HG03135 (cell line): ENCODE data around the gene RIOK1.
"Not testable (repeated sequence)": the region's sequence is repeated elsewhere in the genome, so short reads cannot be mapped to it uniquely, and the experiment has no call there.

ENCODE experiments used
- ATAC-seq: cut with Tn5 transposase; IDR thresholded peaks from one replicate; pipeline ENCODE4 v1.9.1; 2021; ENCODE audit warnings: mild to moderate bottlenecking, moderate library complexity; ENCODE audit not compliant: unreplicated experiment

The RIOK1 gene

GRCh38 chr6:7389451-7390225 lies at the start of gene RIOK1, which contains the start of gene CAGE1:
Gene RIOK1 (plus strand): TSS chr6:7389808. CDS start chr6:7390003, 195 bp downstream.
Gene CAGE1 (minus strand): TSS chr6:7389742. CDS start chr6:7387173, 2,569 bp downstream.
- ATAC-seq = peak; percentile 98

DNA sequence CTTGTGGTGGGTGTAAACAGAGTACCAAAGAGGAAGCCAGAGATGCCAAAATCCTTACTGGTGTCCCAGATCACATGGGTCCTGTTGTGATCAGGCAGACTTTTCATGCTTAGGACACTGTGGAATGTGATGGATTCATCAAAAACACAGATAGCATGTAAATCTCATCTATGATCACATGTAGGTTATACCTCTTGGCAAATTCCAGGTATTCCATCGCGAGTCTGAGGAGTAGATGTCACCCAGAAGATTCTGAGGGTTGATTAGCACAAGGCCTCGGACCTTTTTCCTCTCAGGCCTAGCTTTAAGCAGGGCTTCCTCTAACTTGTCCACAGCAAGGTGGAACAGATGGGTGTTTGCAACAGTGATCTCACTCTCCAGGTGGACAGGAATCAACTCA lies 48.3 kb upstream of the RIOK1 start:
- no peak for ATAC-seq

DNA sequence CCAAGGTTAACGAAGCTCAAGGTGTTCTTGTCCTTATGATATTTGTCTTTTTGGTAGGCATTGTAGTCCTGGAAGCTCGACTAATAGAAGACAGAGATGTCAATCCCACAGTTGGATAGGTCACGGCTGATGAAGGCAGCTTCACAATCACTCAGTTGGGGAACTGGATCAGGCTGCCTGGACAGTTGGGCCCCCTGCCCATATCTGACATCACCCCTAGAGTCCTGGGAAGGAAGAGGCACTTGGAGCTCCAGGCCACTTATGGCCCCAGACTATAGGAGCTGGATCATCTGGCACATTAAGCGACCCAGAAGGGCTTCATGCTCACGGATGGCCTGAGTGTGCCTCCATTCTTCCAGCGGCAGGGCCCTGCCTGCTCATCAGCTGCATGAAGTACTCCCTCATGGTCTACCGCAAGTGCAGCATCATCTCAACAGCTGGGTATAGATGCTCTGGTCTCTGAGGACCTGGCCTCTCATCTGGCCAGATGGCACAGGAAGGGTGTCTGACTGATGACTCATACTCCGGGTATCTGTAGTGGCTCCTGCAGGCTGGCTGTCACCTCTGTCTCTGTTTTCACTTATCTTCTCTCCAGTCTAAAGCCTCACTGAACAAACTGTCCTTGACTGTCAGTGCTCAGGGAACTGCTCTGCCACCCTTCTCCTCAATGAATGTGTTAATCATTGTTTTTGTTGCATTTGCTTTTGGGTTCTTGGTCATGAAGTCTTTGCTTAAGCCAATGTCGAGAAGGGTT lies 47.4 kb upstream of the RIOK1 start:
- ATAC-seq = no peak

DNA sequence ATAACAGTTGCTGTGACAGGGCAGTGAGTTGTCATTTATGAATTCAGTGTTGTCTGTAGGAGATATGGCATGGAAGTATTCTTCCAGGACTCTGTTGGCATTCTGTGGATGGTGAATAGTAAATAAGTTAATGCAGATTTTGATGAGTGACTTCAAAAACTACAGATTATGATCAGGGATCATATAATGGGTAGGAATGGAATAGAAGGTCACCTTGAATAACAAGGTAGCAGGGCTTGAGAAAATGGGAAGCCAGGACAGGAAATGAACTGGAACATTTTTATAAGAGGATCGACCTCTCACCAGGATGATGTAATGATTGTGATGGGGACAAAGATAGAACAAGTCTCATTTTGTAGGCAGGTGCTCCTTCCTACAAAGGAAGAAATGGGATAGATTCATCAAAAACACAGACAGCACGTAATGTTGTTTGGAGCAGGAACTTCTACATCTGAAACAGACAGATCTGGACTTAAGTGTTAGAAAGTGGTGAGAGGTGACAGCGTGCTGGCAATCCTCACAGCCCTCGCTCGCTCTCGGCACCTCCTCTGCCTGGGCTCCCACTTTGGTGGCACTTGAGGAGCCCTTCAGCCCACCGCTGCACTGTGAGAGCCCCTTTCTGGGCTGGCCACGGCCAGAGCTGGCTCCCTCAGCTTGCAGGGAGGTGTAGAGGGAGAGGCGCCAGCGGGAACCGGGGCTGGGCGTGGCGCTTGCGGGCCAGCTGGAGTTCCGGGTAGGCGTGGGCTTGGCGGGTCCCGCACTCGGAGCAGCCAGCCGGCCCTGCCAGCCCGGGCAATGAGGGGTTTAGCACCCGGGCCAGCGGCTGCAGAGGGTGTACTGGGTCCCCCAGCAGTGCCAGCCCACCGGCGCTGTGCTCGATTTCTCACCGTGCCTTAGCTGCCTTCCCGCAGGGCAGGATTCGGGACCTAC lies 45.8 kb upstream of the RIOK1 start:
- no peak for ATAC-seq

GRCh38 chr6:7344773-7345450 lies 44.7 kb upstream of the RIOK1 start:
- not testable (repeated sequence) for ATAC-seq

DNA sequence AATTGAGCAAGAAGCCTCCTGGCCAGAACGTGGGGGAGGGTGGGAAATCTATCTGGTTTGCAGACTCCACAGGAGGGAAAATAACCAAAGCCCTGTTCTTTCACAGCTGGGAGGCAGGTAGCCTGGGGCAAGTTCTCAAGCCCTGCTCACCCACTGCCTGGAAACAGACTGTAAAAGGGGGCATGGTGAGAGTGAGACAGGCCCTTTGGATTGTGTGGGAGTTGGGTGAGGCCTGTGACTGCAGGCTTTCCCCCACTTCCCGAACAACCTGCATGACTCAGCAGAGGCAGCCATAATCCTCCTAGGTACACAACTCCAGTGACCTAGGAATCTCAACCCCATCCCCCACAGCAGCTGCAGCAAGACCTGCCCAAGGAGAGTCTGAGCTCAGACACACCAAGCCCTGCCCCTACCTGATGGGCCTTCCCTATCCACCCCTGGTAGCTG lies 42.0 kb upstream of the RIOK1 start:
- ATAC-seq = not testable (repeated sequence)

DNA sequence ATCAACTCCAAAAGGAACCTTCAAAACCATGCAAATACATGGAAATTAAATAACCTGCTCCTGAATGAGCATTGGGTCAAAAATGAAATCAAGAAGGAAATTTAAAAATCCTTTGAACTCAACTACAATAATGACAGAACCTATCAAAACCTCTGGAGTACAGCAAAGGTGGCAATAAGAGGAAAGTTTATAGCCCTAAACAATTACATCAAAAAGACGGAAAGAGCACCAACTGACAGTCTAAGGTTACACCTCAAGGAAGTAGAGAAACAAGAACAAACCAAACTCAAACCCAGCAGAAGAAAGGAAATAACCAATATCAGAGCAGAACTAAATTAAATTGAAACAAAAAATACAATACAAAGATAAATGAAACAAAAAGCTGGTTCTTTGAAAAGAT lies 39.0 kb upstream of the RIOK1 start:
- ATAC-seq = not testable (repeated sequence)

DNA sequence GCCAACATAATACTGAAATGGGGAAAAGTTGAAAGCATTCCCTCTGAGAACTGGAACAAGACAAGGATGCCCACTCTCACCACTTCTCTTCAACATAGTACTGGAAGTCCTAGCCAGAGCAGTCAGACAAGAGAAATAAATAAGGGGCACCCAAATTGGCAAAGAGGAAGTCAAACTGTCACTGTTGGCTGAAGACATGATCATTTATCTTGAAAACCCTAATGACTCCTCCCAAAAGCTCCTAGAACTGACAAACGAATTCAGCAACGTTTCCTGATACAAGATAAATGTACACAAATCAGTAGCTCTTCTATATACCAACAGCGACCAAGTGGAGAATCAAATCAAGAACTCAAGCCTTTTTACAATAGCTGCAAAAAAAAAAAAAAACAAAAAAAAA lies 37.7 kb upstream of the RIOK1 start:
- ATAC-seq = not testable (repeated sequence)

DNA sequence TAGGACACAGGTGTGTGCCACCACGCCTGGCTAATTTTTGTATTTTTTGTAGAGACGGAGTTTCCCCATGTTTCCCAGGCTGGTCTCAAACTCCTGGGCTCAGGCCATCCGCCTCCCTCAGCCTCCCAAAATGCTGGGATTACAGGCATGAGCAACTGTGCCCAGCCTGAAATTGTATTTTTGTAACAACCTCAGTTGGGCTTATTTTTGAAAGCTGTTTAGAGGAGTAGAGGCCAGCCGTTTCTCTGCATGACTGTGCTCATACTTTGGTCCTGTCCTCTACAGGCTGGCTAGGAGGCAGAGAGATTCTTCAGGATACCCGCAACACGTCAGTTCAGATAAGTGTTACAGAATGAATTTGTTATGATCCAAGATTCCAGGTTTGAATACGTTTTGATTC lies 22.2 kb upstream of the RIOK1 start:
- no peak for ATAC-seq

DNA sequence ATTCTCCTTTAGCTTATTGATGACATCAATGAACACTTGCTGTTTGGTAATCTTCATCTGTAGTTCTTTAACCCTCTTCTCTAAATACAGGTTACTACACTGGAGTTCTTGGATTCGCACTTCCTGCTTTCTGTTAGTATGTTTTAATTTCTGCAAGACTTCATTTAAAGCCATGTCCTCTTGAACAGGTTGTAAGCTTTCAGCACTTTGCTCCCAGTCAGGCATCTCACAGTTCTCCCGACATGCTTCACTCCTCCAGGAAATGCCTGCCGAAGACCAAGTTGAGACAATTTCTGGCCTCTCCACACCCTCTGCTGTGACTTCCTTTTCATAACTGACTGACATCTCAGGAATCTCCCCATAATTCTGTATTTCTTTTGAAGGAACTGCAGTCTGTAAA lies 15.9 kb upstream of the RIOK1 start:
- no peak for ATAC-seq

- no peak for ATAC-seq
Observed at GRCh38 chr6:7377961-7378360, 11.6 kb upstream of the RIOK1 start.

DNA sequence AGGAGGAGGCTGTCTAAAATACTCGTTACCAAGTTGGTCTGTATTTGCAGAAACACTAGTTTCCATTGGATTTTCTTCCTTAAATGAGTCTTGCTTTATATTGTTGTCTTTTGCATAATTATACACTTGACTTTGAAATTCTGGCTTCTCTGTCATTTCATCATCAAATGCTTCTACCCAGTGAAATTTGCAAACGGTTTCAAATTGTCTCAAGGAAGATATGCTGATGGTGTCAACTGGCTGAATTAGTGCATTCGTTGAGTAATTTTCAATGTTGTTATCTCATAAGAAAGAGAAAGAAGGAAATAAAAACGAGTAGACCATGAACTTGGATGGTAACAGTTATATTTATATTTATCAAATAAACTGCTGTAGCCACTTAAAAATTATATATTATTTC lies 10.9 kb upstream of the RIOK1 start:
- no peak for ATAC-seq

- no peak for ATAC-seq
Observed at GRCh38 chr6:7381092-7381491, 8.5 kb upstream of the RIOK1 start.

DNA sequence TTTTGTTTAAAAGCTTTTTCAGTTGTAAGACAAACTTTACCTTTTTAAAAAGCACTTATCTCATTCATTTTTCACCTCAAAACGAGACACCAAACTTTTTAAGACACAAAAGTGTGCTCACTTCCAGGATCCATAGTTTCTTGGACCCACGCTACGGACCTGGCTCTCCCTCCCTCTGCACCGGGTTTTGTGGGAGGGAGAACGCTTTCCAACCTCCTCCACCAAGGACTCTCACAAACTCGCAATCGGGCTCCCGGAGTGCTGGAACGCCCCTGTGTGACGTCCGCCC lies 502 bp upstream of the RIOK1 start:
- ATAC-seq = no peak

DNA sequence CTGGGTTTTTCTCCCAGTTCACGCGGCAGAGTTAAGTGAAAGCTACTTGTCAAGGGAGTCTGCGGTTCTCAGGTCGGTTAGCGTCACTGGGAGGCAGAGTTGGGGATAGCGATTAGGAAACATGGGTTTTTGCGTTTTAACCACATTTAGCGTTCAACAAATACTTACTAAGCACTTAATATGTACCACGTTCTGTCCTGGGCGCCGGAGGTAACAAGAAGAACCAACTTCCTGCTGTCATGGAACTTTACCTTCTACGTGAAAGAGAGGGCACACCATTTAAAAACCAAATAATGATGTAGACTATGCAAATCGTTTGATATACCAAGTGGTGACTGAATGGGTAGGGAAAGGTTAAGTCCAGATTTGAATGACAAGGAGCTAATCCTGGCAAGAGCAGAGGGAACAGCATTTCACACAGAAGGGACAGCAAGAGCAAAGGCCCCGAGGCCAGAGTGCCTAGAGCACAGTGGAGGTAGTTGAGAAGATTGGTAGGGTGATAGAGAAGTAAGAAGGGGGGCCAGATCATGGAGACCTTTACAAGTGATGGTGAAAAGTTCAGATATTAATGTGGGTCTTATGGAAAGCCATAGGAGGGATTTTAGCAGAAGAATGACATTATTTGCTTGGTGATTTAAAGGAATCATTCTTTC lies 744 bp downstream of the RIOK1 start:
- peak; percentile 5 for ATAC-seq

DNA sequence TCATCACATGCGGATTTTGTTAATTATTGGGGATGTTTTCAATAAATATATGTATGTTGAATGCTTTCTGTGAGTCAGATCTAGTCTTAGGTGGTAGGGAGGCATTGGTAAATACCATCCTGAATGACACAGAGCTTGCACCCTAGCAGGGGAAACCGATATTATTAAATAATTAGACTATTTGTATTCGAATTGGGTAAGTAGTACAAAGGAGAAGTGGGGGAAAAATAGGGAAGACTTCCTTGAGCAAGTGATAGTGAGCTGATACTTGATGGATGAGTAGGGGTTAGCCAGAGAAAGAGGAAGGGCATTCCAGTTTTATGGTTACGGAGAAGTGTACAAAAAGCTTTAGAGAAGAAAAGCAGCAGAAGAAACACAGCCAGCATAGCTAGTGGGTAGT lies 1.5 kb downstream of the RIOK1 start:
- ATAC-seq = no peak

DNA sequence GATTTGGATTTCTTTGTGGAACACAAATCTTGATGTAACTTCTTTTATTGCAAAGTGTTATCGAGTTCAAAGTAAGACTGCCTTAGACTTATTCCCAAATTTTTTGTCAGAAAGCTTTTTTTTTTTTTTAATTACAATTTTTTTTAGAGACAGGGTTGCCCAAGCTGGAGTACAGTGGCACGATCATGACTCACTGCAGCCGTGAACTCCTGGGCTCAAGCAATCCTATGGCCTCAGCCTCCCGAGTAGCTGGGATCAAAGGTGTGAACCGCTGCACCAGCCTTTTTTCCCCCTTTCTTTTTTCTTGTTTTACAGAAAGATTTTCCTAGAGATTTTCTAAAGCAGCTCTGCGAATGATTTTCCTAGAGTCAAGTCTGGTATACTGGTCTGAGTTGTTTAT lies 2.8 kb downstream of the RIOK1 start:
- no peak for ATAC-seq

DNA sequence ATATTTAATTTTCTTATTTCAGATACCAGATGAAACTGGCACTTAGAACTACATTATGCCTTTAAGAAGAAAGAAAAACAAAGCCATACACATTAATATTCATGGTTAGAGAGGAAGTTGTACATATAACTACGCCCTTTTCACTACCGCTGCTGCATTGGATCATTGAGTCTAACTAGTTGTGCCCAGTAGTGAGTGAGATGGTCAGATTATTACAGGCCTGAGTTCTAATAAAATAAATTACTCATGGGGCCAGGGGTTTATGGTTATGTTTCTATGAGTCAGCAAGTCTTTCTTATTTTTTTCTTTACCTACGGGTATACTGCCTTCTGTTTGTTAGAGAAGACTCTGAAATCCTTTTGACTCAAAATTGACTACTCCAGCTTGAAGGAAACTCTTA lies 11.5 kb downstream of the RIOK1 start:
- ATAC-seq = no peak

GRCh38 chr6:7402716-7403115 lies 13.1 kb downstream of the RIOK1 start:
- ATAC-seq = no peak

GRCh38 chr6:7404546-7404945 lies 14.9 kb downstream of the RIOK1 start:
- ATAC-seq = no peak
